Coronary artery (tissue), 2 donors: ENCODE results near the gene TSGA10.

Experiments used
- DNase-seq: peaks from one replicate; pipeline ENCODE4 v3.0.0-alpha.2; 2017; ENCODE audit warnings: low spot score
- H3K27ac ChIP-seq, 2 donors: fragments of 200-600 bp; sonication (generic); one replicate each; pipeline ENCODE4 v1.5.1; 2016 to 2019
- H3K4me3 ChIP-seq: fragments of 200-600 bp; sonication (generic); 2 replicates; pipeline ENCODE4 v1.5.1; 2016; ENCODE audit warnings: mild to moderate bottlenecking, moderate library complexity
- CTCF ChIP-seq: fragments of 200-600 bp; sonication (generic); IDR thresholded peaks from one replicate; pipeline ENCODE4 v1.5.1; 2019; ENCODE audit warnings: antibody characterized with exemption

The TSGA10 gene

GRCh38 chr2:98975611-98976010 is 179.1 kb downstream of the TSGA10 start:
- Histone ChIP-seq H3K27ac (no peak overlapping the region), H3K4me3 (no peak overlapping the region)
- DNase-seq: no peak
- no peak for TF ChIP-seq CTCF

- no peak for DNase-seq
- no peak overlapping the region for H3K4me3 ChIP-seq
- no peak for TF ChIP-seq CTCF
Observed at GRCh38 chr2:98972582-98973167, 182.1 kb downstream of the TSGA10 start.

GRCh38 chr2:98959810-98960507 is 194.8 kb downstream of the TSGA10 start:
- DNase-seq: no peak
- Histone ChIP-seq H3K4me3 (no peak overlapping the region), H3K27ac (no peak overlapping the region)
- TF ChIP-seq CTCF: no peak

More at GRCh38 chr2:98972582-98973167, 182.1 kb downstream of the TSGA10 start:
- H3K27ac ChIP-seq: no peak overlapping the region

- TF ChIP-seq CTCF: no peak
Observed at GRCh38 chr2:98952966-98953365, 201.8 kb downstream of the TSGA10 start.

GRCh38 chr2:98948956-98949739 is 205.6 kb downstream of the TSGA10 start:
- H3K4me3 ChIP-seq: no peak overlapping the region
- H3K27ac ChIP-seq: no peak overlapping the region
- DNase-seq: no peak
- no peak for TF ChIP-seq CTCF

More at GRCh38 chr2:98952966-98953365, 201.8 kb downstream of the TSGA10 start:
- DNase-seq: no peak
- Histone ChIP-seq H3K4me3 (no peak overlapping the region), H3K27ac (no peak overlapping the region)

- H3K27ac ChIP-seq: no peak overlapping the region
- H3K4me3 ChIP-seq: no peak overlapping the region
- no peak for DNase-seq
- no peak for TF ChIP-seq CTCF
Observed at GRCh38 chr2:98947554-98947953, 207.2 kb downstream of the TSGA10 start.
